A673 (cell line): Measurements from ENCODE around the gene SZRD1. TPM values are rescaled to one million over a fixed set of nuclear protein-coding genes. Genes with fewer than 3 reads are reported as not detected.
A peak's percentile ranks its signal among the peaks of the same experiment; 100 is the strongest.

Experiments
- BruUV-seq: library from RNA; stranded (reverse); fragments of 400-500 nt; replicated peaks from 2 replicates; lab custom pipeline; 2021; lab: Mats Ljungman, UMichigan
- CTCF ChIA-PET: fragments of 300-600 bp; sonication (Branson Sonifier 250); formaldehyde crosslinking; loops from one replicate; lab custom pipeline; 2022; ENCODE audit warnings: antibody characterized with exemption; lab: Charles Lee
- POLR2A ChIA-PET: fragments of 300-600 bp; sonication (Branson Sonifier 250); formaldehyde crosslinking; loops from one replicate; lab custom pipeline; 2022; ENCODE audit warnings: antibody characterized with exemption; ENCODE audit not compliant: low non-redundant PET; lab: Charles Lee
- DNase-seq: peaks from one replicate; pipeline ENCODE4 v3.0.0-alpha.2; 2015; ENCODE audit warnings: low spot score
- H3K27ac ChIP-seq: fragments of 200-600 bp; sonication (generic); 2 replicates; pipeline ENCODE4 v1.5.1; 2016; ENCODE audit warnings: mixed run types, low read depth, mild to moderate bottlenecking, mixed read lengths, antibody characterized with exemption, low read length; ENCODE audit not compliant: poor library complexity, severe bottlenecking
- H3K27me3 ChIP-seq: fragments of 200-600 bp; sonication (generic); replicated peaks from 2 replicates; pipeline ENCODE4 v1.6.1; 2017; ENCODE audit warnings: mixed run types, low read depth, mild to moderate bottlenecking, mixed read lengths, antibody characterized with exemption, low read length; ENCODE audit not compliant: insufficient read depth, poor library complexity
- H3K36me3 ChIP-seq: fragments of 200-600 bp; sonication (generic); 2 replicates; pipeline ENCODE4 v1.6.1; 2016; ENCODE audit warnings: mixed run types, mild to moderate bottlenecking, mixed read lengths, antibody characterized with exemption, low read length; ENCODE audit not compliant: insufficient read depth, poor library complexity, severe bottlenecking
- H3K4me1 ChIP-seq: fragments of 200-600 bp; sonication (generic); 2 replicates; pipeline ENCODE4 v1.6.1; 2017; ENCODE audit warnings: mixed run types, mild to moderate bottlenecking, mixed read lengths, antibody characterized with exemption, low read length; ENCODE audit not compliant: insufficient read depth, poor library complexity, severe bottlenecking
- H3K4me3 ChIP-seq: fragments of 200-600 bp; sonication (generic); 2 replicates; pipeline ENCODE4 v1.5.1; 2016; ENCODE audit warnings: low read depth, mixed run types, mild to moderate bottlenecking, mixed read lengths, low read length; ENCODE audit not compliant: poor library complexity, severe bottlenecking
- H3K9me3 ChIP-seq: fragments of 200-600 bp; sonication (generic); 2 replicates; pipeline ENCODE4 v1.6.1; 2016; ENCODE audit warnings: mixed run types, low read depth, mild to moderate bottlenecking, mixed read lengths, antibody characterized with exemption, low read length; ENCODE audit not compliant: poor library complexity, severe bottlenecking
- EZH2 ChIP-seq: fragments of 200-600 bp; sonication (generic); IDR thresholded peaks from 2 replicates; pipeline ENCODE4 v1.6.1; 2017; ENCODE audit warnings: borderline replicate concordance, low read depth, mild to moderate bottlenecking, mixed read lengths, antibody characterized with exemption, low read length; ENCODE audit not compliant: poor library complexity, severe bottlenecking
- intact Hi-C: fragments of 100-400 bp; cut with micrococcal nuclease; formaldehyde crosslinking; loops from one replicate; pipeline ENCODE4 v1.10.0; 2022; ENCODE audit not compliant: unreplicated experiment
- total RNA-seq: library from RNA; stranded (reverse); gene quantifications from 2 replicates; pipeline ENCODE4 v1.2.3, GENCODE V29; 2021
- TF ChIP-seq, protein P1 (sequence below): fragments of 300-800, 200-600 bp; sonication (generic); conservative IDR thresholded peaks from 2 replicates; pipeline ENCODE4 v1.5.1; 2017; ENCODE audit warnings: low read depth, mild to moderate bottlenecking, antibody characterized with exemption, low read length, moderate library complexity, mixed read lengths

The SZRD1 gene
- total RNA-seq, 1 experiment from 2014 or later, result 187 TPM

DNA sequence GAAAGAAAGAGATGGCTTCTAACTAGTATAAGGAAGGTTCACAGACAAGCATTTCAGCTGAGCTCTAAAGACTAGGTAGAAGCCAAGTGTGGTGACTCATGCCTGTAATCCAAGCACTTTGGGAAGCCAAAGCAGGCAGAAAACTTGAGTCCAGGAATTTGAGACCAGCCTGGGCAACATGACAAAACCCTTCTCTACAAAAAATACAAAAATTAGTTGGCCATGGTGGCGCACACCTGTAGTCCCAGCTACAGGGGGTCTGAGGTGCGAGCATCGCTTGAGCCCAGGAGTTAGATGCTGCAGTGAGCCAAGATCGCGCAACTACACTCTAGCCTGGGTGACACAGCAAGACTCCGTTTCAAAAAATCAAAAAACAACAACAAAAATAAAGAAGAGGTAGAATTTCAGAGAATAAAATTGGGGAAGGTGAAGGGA, 42.6 kb upstream of the SZRD1 start:
- peak; percentile 52 for DNase-seq
- POLR2A ChIA-PET, result no interaction called here
- Histone ChIP-seq H3K9me3 (no peaks in the 10 kb centered on the region), H3K27ac (peak overlapping the region; percentile 2), H3K4me3 (no peak overlapping the region), H3K4me1 (peaks cover 13% of the 10 kb centered on the region), H3K27me3 (no peaks in the 10 kb centered on the region), H3K36me3 (no peaks in the 10 kb centered on the region)
- BruUV-seq, result no TSS peak
- intact Hi-C loops, result no loop called here
- CTCF ChIA-PET, result interaction anchor here (0.5 kb wide), 1 partner anchor 509 kb away, joined by 3 read pairs; no protein-coding TSS in a partner anchor
- TF ChIP-seq EZH2, result no peak
- TF ChIP-seq, protein P1, sequence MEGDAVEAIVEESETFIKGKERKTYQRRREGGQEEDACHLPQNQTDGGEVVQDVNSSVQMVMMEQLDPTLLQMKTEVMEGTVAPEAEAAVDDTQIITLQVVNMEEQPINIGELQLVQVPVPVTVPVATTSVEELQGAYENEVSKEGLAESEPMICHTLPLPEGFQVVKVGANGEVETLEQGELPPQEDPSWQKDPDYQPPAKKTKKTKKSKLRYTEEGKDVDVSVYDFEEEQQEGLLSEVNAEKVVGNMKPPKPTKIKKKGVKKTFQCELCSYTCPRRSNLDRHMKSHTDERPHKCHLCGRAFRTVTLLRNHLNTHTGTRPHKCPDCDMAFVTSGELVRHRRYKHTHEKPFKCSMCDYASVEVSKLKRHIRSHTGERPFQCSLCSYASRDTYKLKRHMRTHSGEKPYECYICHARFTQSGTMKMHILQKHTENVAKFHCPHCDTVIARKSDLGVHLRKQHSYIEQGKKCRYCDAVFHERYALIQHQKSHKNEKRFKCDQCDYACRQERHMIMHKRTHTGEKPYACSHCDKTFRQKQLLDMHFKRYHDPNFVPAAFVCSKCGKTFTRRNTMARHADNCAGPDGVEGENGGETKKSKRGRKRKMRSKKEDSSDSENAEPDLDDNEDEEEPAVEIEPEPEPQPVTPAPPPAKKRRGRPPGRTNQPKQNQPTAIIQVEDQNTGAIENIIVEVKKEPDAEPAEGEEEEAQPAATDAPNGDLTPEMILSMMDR, result no peak

DNA sequence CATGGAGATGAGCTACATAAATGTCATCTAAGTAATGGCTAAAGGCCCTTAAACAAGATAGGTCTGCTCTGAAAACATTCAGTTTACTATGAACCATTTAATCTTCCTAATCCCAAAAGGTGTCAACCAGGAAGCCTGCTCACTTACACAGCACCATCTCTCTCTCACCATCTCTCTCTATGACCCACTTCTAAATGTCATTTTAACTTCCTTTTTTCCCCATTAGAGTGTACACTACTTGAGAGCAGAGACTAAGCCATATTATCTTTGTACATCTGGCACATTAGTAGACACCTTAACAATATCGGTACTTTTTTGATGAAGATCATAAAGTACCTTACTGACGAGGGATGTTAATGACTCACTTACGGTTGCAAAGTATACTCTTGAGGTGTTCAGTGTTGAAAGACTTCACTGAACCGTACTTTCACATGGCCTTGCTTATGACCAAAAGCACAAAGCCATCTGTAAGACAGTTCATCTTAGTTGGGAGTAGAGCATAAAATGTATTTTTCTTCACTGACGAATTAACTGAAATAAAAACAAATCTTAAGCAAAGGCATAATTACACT, 40.1 kb upstream of the SZRD1 start:
- POLR2A ChIA-PET, result no interaction called here
- Histone ChIP-seq H3K27ac (no peak overlapping the region), H3K27me3 (no peaks in the 10 kb centered on the region), H3K4me3 (no peak overlapping the region), H3K4me1 (peaks cover 7% of the 10 kb centered on the region), H3K36me3 (no peaks in the 10 kb centered on the region), H3K9me3 (no peaks in the 10 kb centered on the region)
- no peak for DNase-seq
- no peak for TF ChIP-seq EZH2
- no TSS peak for BruUV-seq
- intact Hi-C loops, result no loop called here
- CTCF ChIA-PET, result no interaction called here

DNA sequence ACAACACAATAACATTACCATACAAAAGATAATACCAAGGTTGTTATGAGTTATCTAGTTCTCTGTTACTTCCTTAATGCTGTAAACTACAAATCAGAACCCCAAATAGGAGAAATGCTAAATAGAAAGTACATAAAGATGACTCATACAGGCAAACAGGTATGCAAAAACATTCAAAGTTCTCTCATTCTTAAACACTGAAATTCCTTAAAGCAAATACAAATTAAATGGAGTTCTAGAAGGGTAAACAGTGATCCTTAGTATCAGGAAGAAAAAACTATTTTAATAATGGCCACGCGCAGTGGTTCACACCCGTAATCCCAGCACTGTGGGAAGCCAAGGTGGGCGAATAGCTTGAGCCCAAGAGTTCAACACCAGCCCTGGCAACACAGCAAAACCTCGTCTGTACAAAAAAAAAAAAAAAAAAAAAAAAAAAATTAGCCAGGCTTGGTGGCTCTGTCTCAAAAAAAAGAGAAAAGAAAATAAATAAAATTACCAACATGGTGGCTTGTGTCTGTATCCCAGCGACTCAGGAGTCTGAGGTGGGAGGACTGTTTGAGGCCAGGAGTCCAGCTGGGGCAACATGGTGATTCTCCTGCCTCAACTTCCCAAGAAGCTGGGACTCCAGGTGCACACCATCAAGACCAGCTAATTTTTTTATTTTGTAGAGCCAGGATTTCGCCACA, 32.2 kb upstream of the SZRD1 start:
- TF ChIP-seq, protein P1, result no peak
- TF ChIP-seq EZH2, result no peak
- intact Hi-C loops, result no loop called here
- CTCF ChIA-PET, result no interaction called here
- H3K4me1 ChIP-seq, result no peaks in the 10 kb centered on the region
- H3K36me3 ChIP-seq, result no peaks in the 10 kb centered on the region
- POLR2A ChIA-PET, result no interaction called here
- no peaks in the 10 kb centered on the region for H3K9me3 ChIP-seq
- no TSS peak for BruUV-seq
- no peaks in the 10 kb centered on the region for H3K27me3 ChIP-seq
- DNase-seq, result no peak
- H3K4me3 ChIP-seq, result no peak overlapping the region
- no peak overlapping the region for H3K27ac ChIP-seq
